Activated naive CD8-positive, alpha-beta T cell treated with anti-CD3 and anti-CD28 coated beads, Interleukin-2, amount 50 U/mL, for 24 hours (primary cell): ENCODE measurements around the gene TIPRL.
A peak's percentile ranks its signal among the peaks of the same experiment; 100 is the strongest.
"Not testable (repeated sequence)": the region's sequence is repeated elsewhere in the genome, so short reads cannot be mapped to it uniquely, and the experiment has no call there.

Source experiments
- ATAC-seq: fragments of 150-1000 bp; cut with Tn5 transposase; one replicate; pipeline ENCODE4 v1.10.0; 2021
- DNase-seq: peaks from one replicate; pipeline ENCODE4 v3.0.0; 2021
- H3K27ac Mint-ChIP-seq: one replicate; pipeline ENCODE4 v1.8.0; 2021; ENCODE audit warnings: mild to moderate bottlenecking, mixed read lengths
- H3K27me3 Mint-ChIP-seq: one replicate; pipeline ENCODE4 v1.8.0; 2021; ENCODE audit warnings: mixed read lengths
- H3K36me3 Mint-ChIP-seq: one replicate; pipeline ENCODE4 v1.8.0; 2021; ENCODE audit warnings: low read depth, mixed read lengths
- H3K4me1 Mint-ChIP-seq: one replicate; pipeline ENCODE4 v1.8.0; 2021; ENCODE audit warnings: mixed read lengths
- H3K4me3 Mint-ChIP-seq: one replicate; pipeline ENCODE4 v1.8.0; 2021; ENCODE audit warnings: mild to moderate bottlenecking, moderate library complexity, mixed read lengths
- H3K9me3 Mint-ChIP-seq: one replicate; pipeline ENCODE4 v1.8.0; 2021; ENCODE audit warnings: mixed read lengths

The TIPRL gene

GRCh38 chr1:168146626-168147025 is 32.1 kb upstream of the TIPRL start:
- peaks cover under 1% of the 10 kb centered on the region for H3K27me3 Mint-ChIP-seq
- ATAC-seq: no peak
- H3K4me3 Mint-ChIP-seq: no peak overlapping the region
- no peaks in the 10 kb centered on the region for H3K36me3 Mint-ChIP-seq
- H3K4me1 Mint-ChIP-seq: peaks cover 15% of the 10 kb centered on the region
- no peak overlapping the region for H3K27ac Mint-ChIP-seq
- no peaks in the 10 kb centered on the region for H3K9me3 Mint-ChIP-seq
- DNase-seq: no peak

GRCh38 chr1:168148916-168149315 is 29.8 kb upstream of the TIPRL start:
- Mint-ChIP-seq H3K4me3 (no peak overlapping the region), H3K36me3 (no peaks in the 10 kb centered on the region), H3K4me1 (peaks cover 15% of the 10 kb centered on the region), H3K9me3 (no peaks in the 10 kb centered on the region), H3K27ac (peak overlapping the region; percentile 52), H3K27me3 (peaks cover 3% of the 10 kb centered on the region)
- ATAC-seq: peak; percentile 44
- no peak for DNase-seq

- no peaks in the 10 kb centered on the region for H3K36me3 Mint-ChIP-seq
- no peak overlapping the region for H3K27ac Mint-ChIP-seq
- ATAC-seq (no peak), DNase-seq (no peak)
- peaks cover 14% of the 10 kb centered on the region for H3K4me1 Mint-ChIP-seq
- no peak overlapping the region for H3K4me3 Mint-ChIP-seq
- peaks cover 3% of the 10 kb centered on the region for H3K27me3 Mint-ChIP-seq
- H3K9me3 Mint-ChIP-seq: no peaks in the 10 kb centered on the region
Measured at GRCh38 chr1:168150283-168150682, 28.5 kb upstream of the TIPRL start.

- no peak overlapping the region for H3K27ac Mint-ChIP-seq
- no peaks in the 10 kb centered on the region for H3K9me3 Mint-ChIP-seq
- H3K4me1 Mint-ChIP-seq: peaks cover 8% of the 10 kb centered on the region
- ATAC-seq (no peak), DNase-seq (no peak)
- H3K27me3 Mint-ChIP-seq: peaks cover 3% of the 10 kb centered on the region
- H3K36me3 Mint-ChIP-seq: no peaks in the 10 kb centered on the region
- H3K4me3 Mint-ChIP-seq: no peak overlapping the region
Measured at GRCh38 chr1:168151935-168152334, 26.8 kb upstream of the TIPRL start.

GRCh38 chr1:168154707-168155106 is 24.1 kb upstream of the TIPRL start:
- not testable (repeated sequence) for DNase-seq, H3K4me1 Mint-ChIP-seq, ATAC-seq, H3K27me3 Mint-ChIP-seq, H3K27ac Mint-ChIP-seq, H3K36me3 Mint-ChIP-seq, H3K4me3 Mint-ChIP-seq
- H3K9me3 Mint-ChIP-seq: peaks cover 10% of the 10 kb centered on the region

GRCh38 chr1:168155910-168156309 is 22.9 kb upstream of the TIPRL start:
- DNase-seq (no peak), ATAC-seq (no peak)
- peaks cover 5% of the 10 kb centered on the region for H3K36me3 Mint-ChIP-seq

GRCh38 chr1:168157638-168158037 is 21.1 kb upstream of the TIPRL start:
- Mint-ChIP-seq H3K27me3 (peaks cover 14% of the 10 kb centered on the region), H3K9me3 (peaks cover 24% of the 10 kb centered on the region), H3K4me3 (no peak overlapping the region), H3K36me3 (peaks cover 5% of the 10 kb centered on the region), H3K27ac (no peak overlapping the region), H3K4me1 (no peaks in the 10 kb centered on the region)
- ATAC-seq: no peak
- no peak for DNase-seq

More at GRCh38 chr1:168155910-168156309, 22.9 kb upstream of the TIPRL start:
- Mint-ChIP-seq H3K9me3 (peaks cover 22% of the 10 kb centered on the region), H3K27me3 (peaks cover 8% of the 10 kb centered on the region), H3K4me3 (no peak overlapping the region), H3K4me1 (no peaks in the 10 kb centered on the region), H3K27ac (no peak overlapping the region)

- ATAC-seq: no peak
- DNase-seq: no peak
- no peak overlapping the region for H3K27ac Mint-ChIP-seq
- H3K36me3 Mint-ChIP-seq: peaks cover 5% of the 10 kb centered on the region
- peaks cover 15% of the 10 kb centered on the region for H3K27me3 Mint-ChIP-seq
- no peaks in the 10 kb centered on the region for H3K4me1 Mint-ChIP-seq
- H3K4me3 Mint-ChIP-seq: no peak overlapping the region
- peaks cover 24% of the 10 kb centered on the region for H3K9me3 Mint-ChIP-seq
Measured at GRCh38 chr1:168159251-168159650, 19.5 kb upstream of the TIPRL start.

GRCh38 chr1:168159979-168160378 is 18.8 kb upstream of the TIPRL start:
- no peak overlapping the region for H3K27ac Mint-ChIP-seq
- H3K36me3 Mint-ChIP-seq: peaks cover 5% of the 10 kb centered on the region
- H3K27me3 Mint-ChIP-seq: peaks cover 15% of the 10 kb centered on the region
- H3K4me1 Mint-ChIP-seq: no peaks in the 10 kb centered on the region
- peaks cover 24% of the 10 kb centered on the region for H3K9me3 Mint-ChIP-seq
- no peak for ATAC-seq
- no peak for DNase-seq
- H3K4me3 Mint-ChIP-seq: no peak overlapping the region

GRCh38 chr1:168161459-168161858 is 17.3 kb upstream of the TIPRL start:
- Mint-ChIP-seq H3K36me3 (peaks cover 5% of the 10 kb centered on the region), H3K4me1 (no peaks in the 10 kb centered on the region), H3K4me3 (no peak overlapping the region), H3K9me3 (peaks cover 24% of the 10 kb centered on the region), H3K27ac (no peak overlapping the region), H3K27me3 (peaks cover 17% of the 10 kb centered on the region)
- ATAC-seq (no peak), DNase-seq (no peak)

GRCh38 chr1:168163670-168164069 is 15.1 kb upstream of the TIPRL start:
- no peak for ATAC-seq
- H3K36me3 Mint-ChIP-seq: peaks cover 2% of the 10 kb centered on the region
- H3K4me1 Mint-ChIP-seq: no peaks in the 10 kb centered on the region
- H3K27me3 Mint-ChIP-seq: peaks cover 12% of the 10 kb centered on the region
- H3K9me3 Mint-ChIP-seq: peaks cover 15% of the 10 kb centered on the region
- H3K4me3 Mint-ChIP-seq: no peak overlapping the region
- DNase-seq: no peak
- H3K27ac Mint-ChIP-seq: no peak overlapping the region

- no peak overlapping the region for H3K27ac Mint-ChIP-seq
- peaks cover 13% of the 10 kb centered on the region for H3K9me3 Mint-ChIP-seq
- peaks cover 12% of the 10 kb centered on the region for H3K27me3 Mint-ChIP-seq
- no peak for DNase-seq
- peaks cover 2% of the 10 kb centered on the region for H3K36me3 Mint-ChIP-seq
- no peak for ATAC-seq
- no peaks in the 10 kb centered on the region for H3K4me1 Mint-ChIP-seq
- no peak overlapping the region for H3K4me3 Mint-ChIP-seq
Measured at GRCh38 chr1:168164771-168165170, 14.0 kb upstream of the TIPRL start.

GRCh38 chr1:168167806-168168205 is 11.0 kb upstream of the TIPRL start:
- Mint-ChIP-seq H3K27me3 (peaks cover 5% of the 10 kb centered on the region), H3K4me3 (no peak overlapping the region), H3K4me1 (no peaks in the 10 kb centered on the region), H3K36me3 (no peaks in the 10 kb centered on the region), H3K9me3 (no peaks in the 10 kb centered on the region), H3K27ac (no peak overlapping the region)
- DNase-seq (no peak), ATAC-seq (no peak)

GRCh38 chr1:168170564-168171508 is 7.9 kb upstream of the TIPRL start:
- Mint-ChIP-seq H3K4me3 (no peak overlapping the region), H3K27ac (no peak overlapping the region), H3K4me1 (no peaks in the 10 kb centered on the region), H3K9me3 (no peaks in the 10 kb centered on the region), H3K27me3 (peaks cover 8% of the 10 kb centered on the region), H3K36me3 (no peaks in the 10 kb centered on the region)
- ATAC-seq (no peak), DNase-seq (no peak)

- no peak overlapping the region for H3K27ac Mint-ChIP-seq
- ATAC-seq (no peak), DNase-seq (no peak)
- H3K4me1 Mint-ChIP-seq: no peaks in the 10 kb centered on the region
- H3K36me3 Mint-ChIP-seq: no peaks in the 10 kb centered on the region
- peaks cover 8% of the 10 kb centered on the region for H3K27me3 Mint-ChIP-seq
- no peaks in the 10 kb centered on the region for H3K9me3 Mint-ChIP-seq
- no peak overlapping the region for H3K4me3 Mint-ChIP-seq
Measured at GRCh38 chr1:168172250-168172915, 6.4 kb upstream of the TIPRL start.
